Measurements from ENCODE around the gene IPPK.

Gene IPPK

DNA sequence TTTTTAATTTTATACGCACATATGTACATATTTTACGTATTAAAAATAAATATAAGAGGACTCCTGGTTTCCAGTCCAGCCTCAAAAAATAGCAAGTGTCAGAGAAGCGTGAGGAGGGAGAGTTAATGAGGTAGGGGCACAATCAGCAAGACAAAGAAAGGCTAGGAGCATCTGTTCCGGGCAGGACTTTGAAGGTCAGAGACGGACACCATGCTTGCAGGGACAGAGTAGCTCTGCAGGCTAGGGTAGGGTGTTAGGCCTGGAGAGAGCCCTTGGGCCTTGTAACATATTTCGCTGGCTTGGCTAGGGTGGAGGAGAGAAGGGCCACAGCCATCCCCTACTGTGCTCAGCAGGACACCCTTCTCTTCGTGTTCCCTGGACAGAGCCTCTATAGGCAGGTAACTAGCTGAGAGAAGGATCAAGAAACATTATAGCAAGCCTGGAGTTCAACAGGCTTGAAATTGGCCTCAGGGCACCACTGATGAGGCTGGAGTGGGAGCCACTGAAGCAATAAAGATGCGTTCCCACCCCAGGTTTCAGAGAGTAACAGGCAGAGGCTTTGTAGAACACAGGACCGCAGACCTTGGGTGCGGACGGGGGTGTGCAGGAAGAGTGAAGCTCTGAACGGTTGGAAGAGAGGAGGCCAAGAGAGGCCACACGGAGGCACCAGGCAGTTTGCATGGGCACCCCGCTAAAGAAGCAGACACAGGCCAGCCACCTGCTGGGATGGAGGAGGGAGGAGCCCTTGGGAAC is 9.7 kb upstream of the IPPK start:
- DNase-seq (ENCODE audit: low spot score): no peak
- in situ Hi-C loops (cut with MboI; ENCODE audit: low pct_unique_long_range_greater_than_20kb, low sequenced_read_pairs, unreplicated experiment): no loop called here
- TF ChIP-seq, protein P1, sequence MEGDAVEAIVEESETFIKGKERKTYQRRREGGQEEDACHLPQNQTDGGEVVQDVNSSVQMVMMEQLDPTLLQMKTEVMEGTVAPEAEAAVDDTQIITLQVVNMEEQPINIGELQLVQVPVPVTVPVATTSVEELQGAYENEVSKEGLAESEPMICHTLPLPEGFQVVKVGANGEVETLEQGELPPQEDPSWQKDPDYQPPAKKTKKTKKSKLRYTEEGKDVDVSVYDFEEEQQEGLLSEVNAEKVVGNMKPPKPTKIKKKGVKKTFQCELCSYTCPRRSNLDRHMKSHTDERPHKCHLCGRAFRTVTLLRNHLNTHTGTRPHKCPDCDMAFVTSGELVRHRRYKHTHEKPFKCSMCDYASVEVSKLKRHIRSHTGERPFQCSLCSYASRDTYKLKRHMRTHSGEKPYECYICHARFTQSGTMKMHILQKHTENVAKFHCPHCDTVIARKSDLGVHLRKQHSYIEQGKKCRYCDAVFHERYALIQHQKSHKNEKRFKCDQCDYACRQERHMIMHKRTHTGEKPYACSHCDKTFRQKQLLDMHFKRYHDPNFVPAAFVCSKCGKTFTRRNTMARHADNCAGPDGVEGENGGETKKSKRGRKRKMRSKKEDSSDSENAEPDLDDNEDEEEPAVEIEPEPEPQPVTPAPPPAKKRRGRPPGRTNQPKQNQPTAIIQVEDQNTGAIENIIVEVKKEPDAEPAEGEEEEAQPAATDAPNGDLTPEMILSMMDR (IDR thresholded peaks at IDR 0.05; ENCODE audit: extremely low read depth, insufficient read depth, missing control alignments): no peak

DNA sequence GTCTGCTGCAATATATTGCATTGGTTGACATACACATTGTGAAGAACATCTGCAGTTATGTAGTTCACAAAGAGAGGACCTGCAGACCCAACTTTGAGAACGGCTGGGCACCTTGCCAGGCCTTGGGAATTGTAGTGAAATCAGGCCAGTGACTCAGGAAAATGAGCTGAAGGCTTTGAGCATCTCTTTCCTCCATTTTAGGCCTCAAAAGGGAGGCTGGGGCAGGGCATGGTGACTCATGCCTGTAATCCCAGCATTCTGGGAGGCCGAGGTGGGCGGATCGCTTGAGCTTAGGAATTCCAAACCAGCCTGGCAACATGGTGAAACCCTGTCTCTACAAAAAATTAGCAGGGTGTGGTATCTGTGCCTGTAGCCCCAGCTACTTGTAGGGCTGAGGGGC is 1.4 kb upstream of the IPPK start:
- DNase-seq (ENCODE audit: low spot score): no peak
- TF ChIP-seq, protein P1 (IDR thresholded peaks at IDR 0.05; ENCODE audit: extremely low read depth, insufficient read depth, missing control alignments): no peak
- in situ Hi-C loops (cut with MboI; ENCODE audit: low pct_unique_long_range_greater_than_20kb, low sequenced_read_pairs, unreplicated experiment): no loop called here

DNA sequence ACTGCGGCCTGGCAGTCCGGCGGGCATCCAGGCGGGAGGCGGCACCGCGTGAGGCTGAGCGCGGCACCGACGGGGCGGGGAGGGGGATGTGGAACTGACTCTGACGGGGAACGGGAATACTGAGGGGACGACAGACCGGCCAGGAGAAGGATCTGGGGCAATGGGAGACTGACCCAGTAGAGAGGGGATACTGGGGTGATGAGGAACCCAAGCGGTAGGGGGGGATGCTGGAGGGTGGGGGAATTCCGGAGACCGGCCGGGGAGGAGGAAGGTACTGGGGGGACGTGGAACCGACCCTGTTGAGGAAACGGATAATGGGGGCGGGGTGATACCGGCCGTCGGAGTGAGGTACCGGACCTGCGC is 423 bp downstream of the IPPK start:
- TF ChIP-seq, protein P1 (IDR thresholded peaks at IDR 0.05; ENCODE audit: extremely low read depth, insufficient read depth, missing control alignments): no peak
- in situ Hi-C loops (cut with MboI; ENCODE audit: low pct_unique_long_range_greater_than_20kb, low sequenced_read_pairs, unreplicated experiment): no loop called here
- no peak for DNase-seq (ENCODE audit: low spot score)

DNA sequence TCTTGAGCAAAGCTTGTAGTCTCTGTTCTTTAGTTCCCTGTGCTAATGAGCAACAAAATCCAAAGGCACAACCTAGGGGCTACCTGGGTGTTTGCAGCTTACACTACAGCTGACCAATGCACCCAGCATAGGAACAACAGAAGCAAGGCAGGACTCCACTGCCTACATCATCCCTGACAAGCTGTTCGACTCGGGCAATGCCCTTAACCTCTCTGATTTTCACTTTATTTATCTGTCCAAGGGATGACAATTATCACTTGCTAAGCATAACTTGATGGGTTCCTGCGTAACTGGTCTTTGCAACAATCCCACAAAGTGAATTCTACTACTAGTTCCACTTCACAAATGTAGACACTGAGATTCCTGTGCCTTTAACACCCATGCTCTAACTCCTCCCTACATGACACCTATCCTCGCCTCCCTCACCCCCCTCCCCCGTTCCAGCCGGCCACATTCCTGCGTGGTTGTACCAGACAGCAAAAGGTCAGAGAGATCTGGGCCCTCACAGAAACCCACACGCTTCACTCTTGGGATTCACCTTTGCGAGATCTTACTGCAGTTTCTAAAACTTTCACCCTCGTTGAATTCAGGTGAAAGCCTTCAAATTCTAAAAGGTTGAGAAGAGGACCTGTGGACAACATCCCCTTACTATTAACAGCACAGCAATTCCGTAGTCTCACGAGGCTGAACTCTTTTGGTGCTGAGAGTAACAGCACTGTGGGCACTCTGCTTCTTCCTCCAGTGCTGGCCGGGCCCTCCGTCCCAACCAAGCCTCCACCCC is 995 bp downstream of the IPPK start:
- in situ Hi-C loops (cut with MboI; ENCODE audit: low pct_unique_long_range_greater_than_20kb, low sequenced_read_pairs, unreplicated experiment): no loop called here
- TF ChIP-seq, protein P1 (IDR thresholded peaks at IDR 0.05; ENCODE audit: extremely low read depth, insufficient read depth, missing control alignments): no peak
- DNase-seq (ENCODE audit: low spot score): peak; percentile 49

DNA sequence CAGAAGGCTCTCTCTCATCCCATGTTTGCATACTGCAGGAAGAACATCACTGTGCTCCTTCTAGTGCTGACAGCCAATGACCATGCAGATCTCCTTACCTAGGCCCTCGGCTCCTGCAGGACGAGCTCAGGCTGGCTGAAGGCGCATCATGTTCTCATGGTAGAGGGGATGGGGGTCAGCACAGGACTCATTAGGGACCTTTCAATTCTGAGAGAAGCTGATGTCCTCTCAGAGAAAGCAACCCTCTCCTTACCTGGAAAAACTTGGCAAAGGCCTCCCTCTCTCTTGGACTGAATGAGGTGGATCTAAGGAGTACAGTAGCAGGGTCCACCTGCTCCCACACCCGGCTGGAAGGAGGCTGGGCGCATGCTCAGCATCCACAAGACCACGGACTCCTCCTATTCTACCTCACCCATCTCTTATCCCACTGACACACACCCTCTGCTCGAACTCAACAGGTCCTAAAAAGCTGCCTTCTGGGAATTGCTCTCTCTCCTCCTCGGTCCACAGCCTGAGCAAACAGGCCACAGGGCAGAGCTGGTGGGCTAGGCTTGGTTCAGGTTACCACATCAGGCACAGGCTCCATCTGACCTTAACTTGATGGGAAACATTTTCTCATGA is 2.9 kb downstream of the IPPK start:
- no peak for DNase-seq (ENCODE audit: low spot score)
- in situ Hi-C loops (cut with MboI; ENCODE audit: low pct_unique_long_range_greater_than_20kb, low sequenced_read_pairs, unreplicated experiment): no loop called here
- TF ChIP-seq, protein P1 (IDR thresholded peaks at IDR 0.05; ENCODE audit: extremely low read depth, insufficient read depth, missing control alignments): no peak

DNA sequence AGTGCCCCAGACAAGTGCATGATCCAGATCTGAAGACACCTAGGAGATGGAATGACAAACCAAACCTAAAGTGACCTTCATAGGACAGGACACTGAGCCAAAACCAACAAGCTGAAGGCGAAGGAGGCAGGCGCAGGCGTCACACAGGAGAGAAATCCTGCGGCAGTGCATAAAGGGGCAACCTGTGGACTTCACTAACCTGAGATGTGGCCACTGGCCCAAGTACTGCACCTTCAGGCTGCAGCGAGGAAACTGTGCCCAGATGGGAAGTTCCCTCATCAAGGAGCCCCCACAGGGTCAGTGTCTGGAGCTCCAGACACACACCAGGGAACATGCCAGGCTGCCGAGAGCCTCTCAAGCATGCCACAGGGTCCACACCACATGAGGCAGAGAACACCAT is 3.7 kb downstream of the IPPK start:
- TF ChIP-seq, protein P1 (IDR thresholded peaks at IDR 0.05; ENCODE audit: extremely low read depth, insufficient read depth, missing control alignments): no peak
- in situ Hi-C loops (cut with MboI; ENCODE audit: low pct_unique_long_range_greater_than_20kb, low sequenced_read_pairs, unreplicated experiment): no loop called here

More for the DNA sequence above, 3.7 kb downstream of the IPPK start:
- no peak for DNase-seq (ENCODE audit: low spot score)

Measured in GM13977 (cell line).